Lower leg skin (tissue), 4 donors: ENCODE measurements around the gene SF3B1. TPM values are rescaled to one million over a fixed set of nuclear protein-coding genes. Genes with fewer than 3 reads are reported as not detected.
"Not testable (repeated sequence)": the region's sequence is repeated elsewhere in the genome, so short reads cannot be mapped to it uniquely, and the experiment has no call there.

Experiments used
- DNase-seq, 2 donors: peaks; one replicate each; pipeline ENCODE4 v3.0.0-alpha.2; 2019; ENCODE audit warnings: low spot score in 2 of 2
- H3K4me3 ChIP-seq: fragments of 200-600 bp; sonication (generic); 2 replicates; pipeline ENCODE4 v1.5.1; 2017; ENCODE audit warnings: mild to moderate bottlenecking, low read depth; ENCODE audit not compliant: poor library complexity, severe bottlenecking
- CTCF ChIP-seq, 3 donors: fragments of 450-650 bp; IDR thresholded peaks; one replicate each; pipeline ENCODE4 v1.5.1; 2016; ENCODE audit warnings: antibody characterized with exemption in 3 of 3, mild to moderate bottlenecking in 3 of 3, moderate library complexity in 2 of 3
- POLR2A ChIP-seq, 2 donors: fragments of 450-650 bp; IDR thresholded peaks; one replicate each; pipeline ENCODE4 v1.6.1; 2016 to 2017; ENCODE audit warnings: antibody characterized with exemption in 2 of 2, mild to moderate bottlenecking in 1 of 2, moderate library complexity in 1 of 2
- WGBS, 2 donors: methylation state at CpG; one replicate each; pipeline ENCODE4 v1.1.5; 2018; 5-methylcytosine and 5-hydroxymethylcytosine counted together
- intact Hi-C: fragments of 100-400 bp; cut with DNase I; formaldehyde crosslinking; loops from one replicate; pipeline ENCODE4 v1.15.0; 2023; ENCODE audit warnings: low total_unique reads
- total RNA-seq, 4 donors: library from RNA; depleted of rRNA; stranded (reverse); fragments of >200 nt; gene quantifications; one replicate each; pipeline ENCODE4 v1.1.0, GENCODE V29; 2016

Gene SF3B1
- total RNA-seq, 4 donors from 2014 or later, result 160 to 327 (median 242) TPM

DNA sequence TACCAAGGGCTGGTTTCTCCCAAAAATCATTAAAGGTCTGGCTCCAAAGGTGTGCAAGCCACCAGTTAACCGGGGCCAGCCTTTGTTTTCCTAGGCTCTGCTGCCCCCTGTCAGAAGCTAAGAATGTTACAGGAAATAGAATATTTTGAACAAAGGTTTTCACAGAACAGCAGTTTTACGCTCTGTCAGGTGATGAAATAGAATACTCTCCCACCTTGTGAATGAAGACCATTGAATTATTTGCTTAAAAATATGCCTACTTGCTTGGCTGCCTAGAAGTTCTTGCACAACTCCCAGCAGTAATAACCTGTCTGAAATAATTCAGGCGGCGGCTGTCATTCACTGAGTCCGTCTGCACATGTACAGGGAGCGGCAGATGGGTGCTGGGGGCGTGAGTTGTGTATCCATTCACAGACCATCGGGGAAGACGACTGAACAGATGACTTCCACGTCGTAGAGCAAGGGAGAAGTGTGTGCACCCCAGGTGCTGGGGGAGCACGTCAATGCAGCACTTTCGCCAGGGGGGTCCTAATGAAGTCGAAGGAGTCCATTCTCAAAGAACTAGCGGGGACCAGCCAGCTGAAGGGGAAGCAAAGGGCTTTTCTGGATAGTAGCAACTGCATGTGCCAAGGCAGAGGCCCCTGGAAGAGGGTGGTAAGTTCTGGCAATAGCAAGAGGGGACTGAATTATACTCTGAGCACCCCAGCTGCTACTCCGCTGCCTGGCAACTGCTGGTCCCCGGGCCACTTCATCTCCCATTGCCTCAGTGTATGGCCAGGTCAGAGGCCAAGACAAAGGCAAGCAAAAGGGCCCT lies 56.1 kb downstream of the SF3B1 start:
- no peak for TF ChIP-seq POLR2A (IDR thresholded peaks at IDR 0.05)
- TF ChIP-seq CTCF (IDR thresholded peaks at IDR 0.05), result no peak
- DNase-seq, result peak in 1 of 2 donors; percentile 29
- intact Hi-C loops, result loop anchor here (5.0 to 10.0 kb wide), 2 partner anchors 184 to 266 kb away; no protein-coding TSS in a partner anchor
- 39 to 41% methylated on average over 17 of the region's 17 CpGs for WGBS, 2 donors
- H3K4me3 ChIP-seq, result no peak overlapping the region

DNA sequence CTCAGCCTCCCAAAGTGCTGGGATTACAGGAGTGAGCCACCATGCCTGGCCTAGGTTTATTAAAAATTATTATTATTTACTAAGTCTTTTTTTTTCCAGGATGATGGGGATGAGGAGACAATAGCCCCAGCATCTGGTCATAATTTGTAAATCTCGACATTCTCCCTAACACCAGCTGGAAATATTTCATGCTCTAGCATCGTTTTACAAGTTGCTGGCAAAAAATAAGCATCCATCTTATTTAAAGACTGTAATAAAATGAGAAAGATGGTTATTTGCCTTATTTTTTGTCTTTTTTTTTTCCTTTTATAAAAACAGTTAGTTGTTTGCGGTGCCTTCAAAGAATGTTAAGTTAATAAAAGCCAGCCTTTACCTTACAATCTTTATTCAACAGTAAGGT lies 56.7 kb downstream of the SF3B1 start:
- no peak overlapping the region for H3K4me3 ChIP-seq
- intact Hi-C loops, result loop anchor here (5.0 to 10.0 kb wide), 2 partner anchors 183 to 266 kb away; no protein-coding TSS in a partner anchor
- 35 to 47% methylated on average over 3 of the region's 3 CpGs for WGBS, 2 donors
- DNase-seq, result no peak
- TF ChIP-seq CTCF (IDR thresholded peaks at IDR 0.05) (no peak), POLR2A (IDR thresholded peaks at IDR 0.05) (no peak)

DNA sequence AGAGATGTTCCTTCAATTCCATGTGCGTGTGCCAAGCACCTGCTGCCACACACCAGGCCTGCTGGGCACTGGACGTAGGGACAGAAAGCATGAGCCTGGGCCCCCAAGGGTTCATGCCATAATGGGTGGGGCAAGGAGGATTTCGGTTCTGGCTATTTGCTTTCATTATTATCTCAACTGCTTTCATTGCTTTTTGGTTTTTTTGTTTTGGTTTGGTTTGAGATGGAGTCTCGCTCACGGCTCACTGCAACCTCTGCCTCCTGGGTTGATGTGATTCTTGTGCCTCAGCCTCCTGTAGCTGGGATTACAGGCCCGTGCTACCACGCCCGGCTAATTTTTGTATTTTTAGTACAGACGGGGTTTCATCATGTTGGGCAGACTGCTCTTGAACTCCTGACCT lies 57.2 kb downstream of the SF3B1 start:
- H3K4me3 ChIP-seq, result no peak overlapping the region
- no peak for DNase-seq
- TF ChIP-seq CTCF (IDR thresholded peaks at IDR 0.05) (no peak), POLR2A (IDR thresholded peaks at IDR 0.05) (no peak)
- intact Hi-C loops, result loop anchor here (5.0 to 10.0 kb wide), 2 partner anchors 183 to 265 kb away; no protein-coding TSS in a partner anchor
- 54 to 70% methylated on average over 9 of the region's 9 CpGs for WGBS, 2 donors

DNA sequence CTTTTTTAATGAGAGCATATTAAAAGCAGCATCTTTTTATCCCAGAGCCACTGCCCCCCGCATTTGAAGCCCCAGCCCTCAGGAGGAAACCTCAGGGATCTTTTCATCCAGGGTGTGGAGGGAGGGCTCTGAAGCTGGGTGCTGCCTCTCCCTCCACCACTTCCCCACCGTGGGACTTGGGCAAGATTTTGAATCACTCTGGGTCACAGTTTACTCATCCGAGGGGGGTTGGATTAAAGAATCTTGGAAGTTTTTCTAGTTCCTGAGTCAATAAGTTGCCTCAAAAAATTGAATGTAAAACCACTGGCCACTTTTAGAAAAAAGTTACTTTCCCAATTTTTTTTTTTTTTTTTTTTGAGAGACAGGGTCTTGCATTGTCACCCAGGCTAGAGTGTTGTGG lies 62.2 kb downstream of the SF3B1 start:
- no peak overlapping the region for H3K4me3 ChIP-seq
- WGBS, 2 donors, result 54 to 61% methylated on average over 3 of the region's 3 CpGs
- intact Hi-C loops, result loop anchor here (10.0 kb wide), 1 partner anchor 178 kb away; no protein-coding TSS in a partner anchor
- no peak for TF ChIP-seq POLR2A (IDR thresholded peaks at IDR 0.05)
- TF ChIP-seq CTCF (IDR thresholded peaks at IDR 0.05), result no peak
- DNase-seq, result no peak

DNA sequence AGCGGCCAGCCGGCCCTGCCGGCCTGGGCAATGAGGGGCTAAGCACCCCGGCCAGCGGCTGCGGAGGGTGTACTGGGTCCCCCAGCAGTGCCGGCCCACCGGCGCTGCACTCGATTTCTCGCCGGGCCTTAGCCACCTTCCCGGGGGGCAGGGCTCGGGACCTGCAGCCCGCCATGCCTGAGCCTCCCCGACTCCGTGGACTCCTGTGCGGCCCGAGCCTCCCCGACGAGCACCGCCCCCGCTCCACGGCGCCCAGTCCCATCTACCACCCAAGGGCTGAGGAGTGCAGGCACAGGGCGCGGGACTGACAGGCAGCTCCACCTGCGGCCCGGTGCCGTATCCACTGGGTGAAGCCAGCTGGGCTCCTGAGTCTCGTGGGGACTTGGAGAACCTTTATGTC lies 64.2 kb downstream of the SF3B1 start:
- 95 to 97% methylated on average over 24 to 30 of the region's 31 CpGs for WGBS, 2 donors
- not testable (repeated sequence) for DNase-seq
- intact Hi-C loops, result loop anchor here (10.0 kb wide), 1 partner anchor 176 kb away; no protein-coding TSS in a partner anchor

DNA sequence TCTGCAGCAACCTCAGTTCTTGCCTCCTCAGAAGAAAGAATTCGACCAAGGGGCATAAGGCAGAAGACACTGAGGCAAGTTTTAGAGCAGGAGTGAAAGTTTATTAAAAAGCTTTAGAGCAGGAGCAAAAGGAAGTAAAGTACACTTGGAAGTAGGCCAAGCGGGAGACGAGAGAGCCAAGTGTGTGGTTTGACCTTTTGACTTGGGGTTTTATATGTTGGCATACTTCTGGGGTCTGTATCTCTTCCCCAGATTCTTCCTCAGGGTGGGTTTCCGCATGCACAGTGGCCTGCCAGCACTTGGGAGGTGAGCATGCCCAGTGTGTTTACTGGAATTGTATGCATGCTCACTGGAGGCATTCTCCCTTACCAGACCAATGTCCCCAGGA lies 64.9 kb downstream of the SF3B1 start:
- no peak for TF ChIP-seq POLR2A (IDR thresholded peaks at IDR 0.05)
- TF ChIP-seq CTCF (IDR thresholded peaks at IDR 0.05), result no peak
- intact Hi-C loops, result loop anchor here (10.0 kb wide), 1 partner anchor 175 kb away; no protein-coding TSS in a partner anchor
- 50 to 52% methylated on average over 4 of the region's 4 CpGs for WGBS, 2 donors
- H3K4me3 ChIP-seq, result no peak overlapping the region
- DNase-seq, result no peak

More for the DNA sequence above, 64.2 kb downstream of the SF3B1 start:
- H3K4me3 ChIP-seq, result not testable (repeated sequence)
